GM21529 (cell line): ENCODE measurements around the gene PASK.

Source experiments
- ATAC-seq: cut with Tn5 transposase; IDR thresholded peaks from one replicate; pipeline ENCODE4 v1.9.1; 2021; ENCODE audit not compliant: unreplicated experiment

PASK gene

DNA sequence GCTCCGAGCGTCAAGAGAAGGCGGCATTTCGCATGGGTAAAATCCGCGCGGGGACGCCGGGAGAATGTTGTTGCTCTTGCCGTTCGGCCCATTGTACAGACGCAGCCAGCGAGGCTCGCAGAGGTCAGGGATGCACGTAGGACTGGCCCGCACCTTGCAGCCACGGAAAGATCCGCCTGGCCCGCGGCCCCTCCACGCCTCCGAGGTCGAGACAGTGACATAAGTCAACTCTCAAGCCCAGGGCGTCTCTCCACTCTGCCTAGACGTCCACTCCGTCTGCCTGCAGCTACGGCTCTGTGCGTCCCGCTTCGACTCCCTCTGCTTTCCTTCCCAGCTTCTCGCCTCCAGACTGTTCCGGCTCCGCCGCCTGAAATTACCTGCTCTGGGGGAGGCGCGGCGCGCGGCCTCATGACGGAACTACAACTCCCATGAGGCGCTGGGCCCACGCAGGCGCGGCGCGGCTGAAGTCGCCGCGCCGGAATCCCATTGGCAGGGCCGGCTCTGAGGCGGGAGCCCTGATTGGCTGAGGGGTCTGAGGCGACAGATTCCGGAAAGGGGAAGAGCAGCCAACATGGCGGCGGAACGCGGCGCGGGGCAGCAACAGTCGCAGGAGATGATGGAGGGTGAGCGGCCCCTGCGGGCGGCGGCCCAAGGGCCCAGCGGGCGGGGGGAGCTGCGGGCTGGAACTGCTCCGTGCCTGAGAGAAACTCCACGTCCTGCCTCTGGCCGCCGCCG is 820 bp upstream of the PASK start, which contains the start of gene PPP1R7:
TSS of gene PPP1R7 (plus strand) at position 543 of the 735 bp plus-strand sequence. CDS start at position 572, 29 bp downstream.
- peak; percentile 70 for ATAC-seq

GRCh38 chr2:241149675-241149924 is 328 bp upstream of the PASK start:
- peak; percentile 6 for ATAC-seq

GRCh38 chr2:241148239-241148638 is 1.0 kb downstream of the PASK start:
- ATAC-seq: no peak

GRCh38 chr2:241147336-241147735 is 1.9 kb downstream of the PASK start:
- no peak for ATAC-seq

DNA sequence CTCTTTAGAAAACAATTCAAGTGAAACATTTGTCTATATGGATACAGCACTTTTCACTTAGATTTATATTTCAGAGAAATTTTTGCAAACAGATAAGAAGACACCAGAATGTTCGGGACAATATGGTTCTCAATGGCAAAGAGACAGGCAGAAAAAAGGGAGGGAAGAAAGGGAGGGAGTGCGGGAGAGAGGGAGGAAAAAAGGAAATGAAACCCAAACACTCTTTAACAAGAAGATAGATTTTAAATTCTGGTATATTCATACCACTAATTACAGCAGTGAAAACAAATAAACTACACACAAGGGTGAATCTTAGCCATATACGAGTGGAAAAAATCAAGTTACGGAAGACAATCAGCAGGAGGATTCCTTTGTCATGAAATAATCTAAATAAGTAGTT is 3.0 kb downstream of the PASK start:
- ATAC-seq: no peak

- no peak for ATAC-seq
Observed at GRCh38 chr2:241142593-241142992, 6.7 kb downstream of the PASK start.

GRCh38 chr2:241142063-241142462 is 7.2 kb downstream of the PASK start:
- ATAC-seq: no peak

- no peak for ATAC-seq
Observed at GRCh38 chr2:241141214-241141770, 8.0 kb downstream of the PASK start.

DNA sequence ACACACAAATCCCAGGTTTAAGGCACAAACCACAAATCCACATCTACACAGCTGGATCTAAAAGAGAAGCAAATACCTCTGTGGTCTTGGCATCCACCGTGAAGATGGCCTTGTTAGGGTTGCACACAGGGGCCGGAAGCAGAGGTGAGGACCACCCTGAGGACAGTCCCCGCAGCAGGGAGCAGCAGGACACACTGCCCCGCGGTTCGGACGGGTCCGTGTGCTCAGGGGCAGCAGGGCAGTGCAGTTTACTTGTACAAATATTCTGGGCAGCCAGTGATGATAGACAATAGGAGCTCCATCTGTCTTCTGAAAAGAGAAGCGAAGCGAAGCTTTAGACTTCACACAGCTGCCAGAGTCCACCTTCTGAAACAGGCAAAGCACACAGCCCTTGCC is 8.8 kb downstream of the PASK start:
- no peak for ATAC-seq

DNA sequence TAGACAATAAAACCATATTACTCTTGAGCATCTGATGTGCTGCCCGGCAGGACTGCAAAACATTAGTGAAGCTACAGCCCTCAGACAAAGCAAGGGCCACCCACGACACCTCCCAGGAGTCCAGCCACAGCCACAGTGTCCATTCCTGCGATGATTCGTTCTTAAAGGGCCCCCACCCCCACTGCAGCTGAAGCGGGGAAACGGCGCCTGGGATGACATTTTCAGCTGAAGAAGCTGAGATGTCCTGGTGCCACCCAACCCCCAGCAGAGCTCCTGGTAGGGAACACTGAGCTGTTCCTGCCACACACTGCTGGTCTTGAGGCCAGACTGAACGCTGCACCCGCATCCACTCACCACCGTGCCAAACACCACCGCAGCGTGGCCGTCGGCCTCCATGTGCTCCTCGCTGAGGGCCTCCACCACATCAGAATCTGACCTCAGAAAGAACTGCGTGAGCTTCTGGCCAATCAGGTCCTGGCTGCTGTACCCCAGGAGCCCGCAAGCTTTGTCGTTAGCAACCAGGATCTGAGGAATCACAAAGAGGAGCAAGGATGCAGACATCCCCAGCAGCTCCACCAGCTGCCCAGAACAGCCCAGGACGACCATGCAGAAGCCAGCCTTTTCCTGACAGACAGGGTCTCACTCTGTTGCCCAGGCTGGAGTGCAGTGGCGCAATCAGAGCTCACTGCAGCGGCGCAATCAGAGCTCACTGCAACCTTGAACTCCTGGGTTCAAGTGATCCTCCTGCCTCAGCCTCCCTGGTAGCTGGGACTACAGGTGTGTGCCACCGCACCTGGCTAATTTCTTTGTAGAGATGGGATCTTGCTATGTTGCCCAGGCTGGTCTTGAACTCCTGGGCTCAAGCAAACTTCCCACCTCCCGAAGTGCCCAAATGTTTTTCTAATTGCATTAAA is 9.5 kb downstream of the PASK start:
- ATAC-seq: no peak

GRCh38 chr2:241138471-241138870 is 10.8 kb downstream of the PASK start:
- ATAC-seq: no peak

DNA sequence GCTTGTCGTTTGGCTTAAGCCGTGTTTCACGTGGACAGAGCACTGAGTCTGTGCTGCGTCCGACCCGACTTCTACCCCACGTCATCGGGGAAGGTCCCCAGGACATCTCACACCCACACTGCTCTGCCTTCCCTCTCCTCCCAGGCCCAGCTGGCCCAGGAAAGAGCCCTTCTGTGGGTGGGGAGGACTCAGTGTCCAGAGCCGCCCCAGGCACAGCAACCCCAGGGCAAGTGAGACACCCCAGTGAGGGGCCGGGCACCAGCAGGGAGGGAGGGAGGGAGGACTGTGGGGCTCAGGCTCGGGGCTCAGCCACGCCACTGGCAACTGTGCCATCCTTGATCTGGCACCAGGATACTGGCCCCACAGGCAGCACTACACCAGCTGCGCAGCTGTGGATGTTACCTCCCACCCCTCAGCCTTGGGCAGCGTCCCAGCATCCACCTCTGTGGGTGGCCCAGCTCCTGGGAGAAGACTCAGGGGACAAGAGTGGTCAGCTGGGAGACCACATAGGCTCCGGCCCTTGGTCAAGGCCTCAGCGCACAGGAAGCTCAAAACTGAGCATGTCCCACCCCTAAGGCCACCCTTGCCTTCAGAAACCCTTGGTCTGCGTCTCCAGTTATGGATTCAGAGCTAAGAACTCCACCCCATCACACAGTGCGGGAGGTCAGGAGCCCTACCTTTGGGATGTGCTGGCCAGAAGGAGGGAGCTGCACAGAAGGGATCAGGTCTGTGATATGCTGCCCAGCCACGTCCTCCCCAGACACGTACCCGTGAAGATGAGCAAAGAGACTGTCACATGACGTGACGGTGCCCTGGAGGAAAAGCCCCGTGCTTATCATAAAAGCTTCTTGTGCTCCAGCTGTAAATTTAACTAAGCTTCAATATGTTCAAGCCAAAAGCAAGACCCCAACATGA is 11.7 kb downstream of the PASK start:
- no peak for ATAC-seq

DNA sequence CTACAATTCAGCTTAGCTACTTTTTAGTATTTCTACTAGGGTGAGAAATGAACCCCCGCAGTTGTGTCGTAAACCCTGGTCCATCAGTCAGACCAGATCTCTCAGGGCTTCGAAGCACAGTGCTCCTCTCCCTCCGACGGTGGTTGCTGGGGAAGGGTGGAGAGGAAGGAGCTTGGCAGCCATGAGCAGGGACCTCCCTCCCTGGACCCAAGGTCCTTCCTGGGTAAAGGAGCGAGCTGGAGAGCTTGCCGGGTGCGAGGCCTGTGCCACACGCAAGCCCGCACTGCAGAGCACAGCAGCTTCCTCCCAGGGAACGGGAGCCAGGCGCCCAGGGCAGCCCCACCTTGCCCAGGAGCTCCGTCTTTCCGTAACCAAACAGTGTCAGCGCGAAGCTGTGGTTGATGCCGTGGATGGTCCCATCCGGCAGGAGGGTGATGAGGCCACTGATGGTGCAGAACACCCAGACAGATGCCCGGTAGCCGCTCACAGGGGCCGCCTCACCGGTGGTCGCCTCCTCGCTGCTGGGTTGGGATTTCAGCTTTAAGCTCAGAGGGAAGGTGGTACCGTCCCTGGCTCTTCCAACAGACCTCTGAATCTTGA is 12.5 kb downstream of the PASK start:
- no peak for ATAC-seq

- no peak for ATAC-seq
Observed at GRCh38 chr2:241136191-241136590, 13.1 kb downstream of the PASK start.

DNA sequence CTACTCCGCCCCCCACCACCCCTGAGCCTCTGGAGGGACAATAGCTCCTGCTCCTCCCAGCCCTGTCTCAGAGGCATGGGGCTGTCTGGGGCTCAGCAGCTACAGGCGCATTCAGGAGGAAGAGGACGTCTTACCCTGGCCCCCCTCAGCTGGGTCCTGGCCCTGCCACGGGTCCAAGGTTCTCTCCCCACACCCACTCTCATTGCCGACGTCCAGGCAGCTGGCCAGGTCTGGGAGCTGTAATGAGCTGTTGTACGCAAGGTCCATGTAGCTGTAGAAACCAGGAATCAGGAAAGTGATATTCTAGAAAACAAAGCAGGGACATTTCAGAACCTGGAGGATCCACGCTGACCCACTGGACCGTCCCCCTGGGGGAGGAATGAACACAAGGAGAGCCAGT is 13.5 kb downstream of the PASK start:
- no peak for ATAC-seq

DNA sequence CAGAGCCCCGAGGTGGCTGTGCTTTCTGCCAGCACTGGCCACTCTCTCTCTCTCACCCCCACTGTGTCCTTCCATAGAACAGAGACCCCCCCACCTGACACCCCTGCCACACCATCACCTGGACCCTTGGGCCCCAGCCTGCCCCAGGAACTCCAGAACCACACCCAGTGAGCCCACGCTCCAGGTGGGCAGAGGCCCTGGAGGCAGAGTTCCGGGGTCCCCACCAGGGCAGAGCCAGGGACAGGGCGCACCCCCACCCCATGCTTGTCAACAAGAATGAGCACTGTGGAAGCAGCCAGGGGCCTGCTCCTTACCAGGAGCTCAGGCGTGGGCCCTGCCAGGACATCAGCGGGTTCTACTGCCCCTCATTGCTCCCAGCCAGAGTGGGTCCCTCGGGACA is 14.6 kb downstream of the PASK start:
- ATAC-seq: no peak

- ATAC-seq: no peak
Observed at GRCh38 chr2:241133436-241133820, 15.8 kb downstream of the PASK start.

- ATAC-seq: no peak
Observed at GRCh38 chr2:241132538-241133435, 16.5 kb downstream of the PASK start.

- no peak for ATAC-seq
Observed at GRCh38 chr2:241131531-241131930, 17.7 kb downstream of the PASK start.

DNA sequence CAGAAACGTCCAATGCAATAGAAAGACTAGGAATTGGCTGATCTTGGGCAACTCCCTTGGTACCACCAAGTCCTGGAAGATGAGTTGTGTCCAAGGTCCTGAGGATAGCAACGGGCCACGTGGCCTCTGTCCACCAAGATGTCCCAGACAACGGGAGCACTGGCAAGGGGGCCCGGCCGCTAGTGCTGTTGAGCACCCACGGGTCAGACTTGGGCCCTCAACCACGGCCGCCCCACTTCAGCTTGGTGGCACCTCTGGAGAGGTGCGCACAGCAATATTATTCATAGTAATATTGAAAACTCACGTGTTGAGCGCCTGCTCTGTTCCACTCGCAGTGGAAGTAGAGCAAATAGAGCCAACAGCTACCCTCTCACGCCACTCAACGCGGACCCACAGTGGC is 19.0 kb downstream of the PASK start:
- ATAC-seq: no peak
